Measurements from ENCODE around the gene COLEC11.

The COLEC11 gene

DNA sequence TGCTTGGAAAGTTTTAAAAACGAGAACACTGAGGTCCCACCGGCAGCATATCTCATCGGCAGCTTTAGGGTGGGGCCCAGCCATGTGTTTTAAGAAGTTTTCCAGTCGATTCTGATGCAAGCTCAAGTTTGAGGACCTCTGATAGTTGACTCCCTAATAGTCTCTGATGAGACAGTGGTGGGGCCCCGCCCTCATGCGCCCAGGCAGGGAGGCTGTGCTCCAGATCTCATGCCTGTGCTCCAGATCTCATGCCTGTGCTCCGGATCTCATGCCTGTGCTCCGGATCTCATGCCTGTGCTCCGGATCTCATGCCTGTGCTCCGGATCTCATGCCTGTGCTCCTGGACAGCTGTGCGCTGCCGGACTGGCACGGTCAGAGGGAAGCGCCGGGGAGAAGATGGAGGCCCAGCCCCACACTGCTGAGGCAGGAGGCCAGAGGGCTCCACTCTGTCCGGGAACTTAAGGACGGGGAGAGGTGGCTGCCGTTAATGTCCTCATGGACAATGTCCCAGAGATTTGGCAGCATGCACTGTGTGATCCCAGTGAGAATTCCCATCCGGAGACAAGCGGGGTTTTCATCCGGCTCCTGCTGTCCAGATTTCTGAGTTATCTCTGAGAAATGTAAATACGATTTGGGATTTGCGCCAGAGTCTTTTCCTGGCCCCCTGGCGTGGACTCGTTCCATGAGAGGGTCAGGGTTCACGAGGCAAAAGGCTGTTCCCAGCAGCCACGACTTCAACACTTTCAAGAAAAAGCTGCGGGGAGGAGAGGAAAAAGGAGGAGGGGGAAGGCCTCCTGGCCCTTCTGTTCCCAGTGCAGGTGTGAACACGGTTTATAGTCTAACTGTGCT, 9.4 kb upstream of the COLEC11 start:
- DNase-seq = no peak

DNA sequence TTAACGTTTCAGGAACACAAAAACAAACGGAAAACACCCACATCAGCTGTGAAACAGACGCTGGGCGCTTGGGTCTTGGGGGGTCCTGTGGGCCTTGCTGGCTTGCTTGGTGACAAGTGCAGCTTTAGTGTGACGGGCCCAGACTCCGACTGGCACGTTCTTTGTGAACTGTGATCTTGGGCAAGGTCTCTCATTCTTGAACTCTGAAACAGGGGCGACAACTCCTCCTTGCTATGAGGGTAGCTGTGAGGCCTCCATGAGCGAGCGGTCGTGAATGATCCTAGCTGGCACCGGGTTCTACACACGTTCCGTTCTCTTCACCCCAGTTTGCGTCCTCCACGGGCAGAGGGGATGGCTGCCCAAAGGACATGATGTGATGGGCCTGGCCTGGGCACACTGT, 8.7 kb upstream of the COLEC11 start:
- no peak for DNase-seq

DNA sequence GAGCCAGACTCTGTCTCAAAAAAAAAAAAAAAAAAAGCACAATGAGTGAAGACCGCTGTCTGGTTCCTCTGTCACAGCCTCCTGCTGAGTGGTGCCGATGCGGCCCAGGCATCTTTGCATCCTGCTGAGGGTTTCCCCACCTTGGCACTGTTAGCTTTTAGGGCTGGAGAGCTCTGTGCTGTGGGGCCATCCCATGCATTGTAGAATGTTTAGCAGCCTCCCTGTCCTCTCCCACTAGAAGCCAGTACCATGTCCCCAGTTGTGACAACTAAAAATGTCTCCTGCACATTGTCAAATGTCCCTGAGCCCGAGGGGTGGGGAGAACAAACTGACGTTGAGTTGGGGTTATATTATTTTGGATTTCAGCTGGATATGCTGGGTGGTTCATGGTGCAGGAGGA, 7.9 kb upstream of the COLEC11 start:
- no peak for DNase-seq

DNA sequence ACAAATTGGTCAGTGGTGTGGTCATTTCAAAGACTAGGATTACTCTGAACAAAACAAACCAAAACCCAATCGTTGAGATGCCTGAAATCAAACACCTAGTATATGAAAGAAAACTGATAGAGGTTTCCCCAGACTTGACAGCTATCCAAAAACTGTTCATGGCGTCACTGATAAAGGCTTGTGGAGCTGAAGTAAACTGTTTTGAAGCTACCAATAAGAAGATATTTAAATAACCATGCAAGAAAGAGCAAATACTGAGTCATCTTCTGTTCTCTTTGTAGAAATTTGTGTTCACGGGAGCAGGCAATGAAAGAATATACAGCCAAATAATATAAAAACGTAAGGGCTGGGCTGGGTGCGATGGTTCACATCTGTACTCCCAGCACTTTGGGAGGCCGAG, 7.5 kb upstream of the COLEC11 start:
- no peak for DNase-seq

DNA sequence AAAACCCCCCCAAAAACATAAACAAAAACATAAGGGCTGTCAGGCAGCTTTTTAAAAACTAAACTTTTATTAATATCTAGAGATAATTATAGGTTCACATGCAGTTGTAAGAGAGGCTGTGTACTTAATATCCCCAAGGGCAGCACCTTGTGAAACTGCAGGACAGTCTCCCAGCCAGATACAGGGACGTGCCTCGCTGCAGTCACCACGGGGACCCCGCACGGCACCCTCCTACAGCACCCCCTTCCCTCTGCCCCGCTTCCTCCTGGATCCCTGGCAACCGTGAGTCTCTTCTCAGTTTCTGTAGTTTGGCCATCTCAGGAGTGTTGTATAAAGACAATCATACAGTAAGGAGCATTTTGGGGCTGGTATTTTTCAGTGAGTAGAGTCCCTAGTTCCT, 6.8 kb upstream of the COLEC11 start:
- no peak for DNase-seq

DNA sequence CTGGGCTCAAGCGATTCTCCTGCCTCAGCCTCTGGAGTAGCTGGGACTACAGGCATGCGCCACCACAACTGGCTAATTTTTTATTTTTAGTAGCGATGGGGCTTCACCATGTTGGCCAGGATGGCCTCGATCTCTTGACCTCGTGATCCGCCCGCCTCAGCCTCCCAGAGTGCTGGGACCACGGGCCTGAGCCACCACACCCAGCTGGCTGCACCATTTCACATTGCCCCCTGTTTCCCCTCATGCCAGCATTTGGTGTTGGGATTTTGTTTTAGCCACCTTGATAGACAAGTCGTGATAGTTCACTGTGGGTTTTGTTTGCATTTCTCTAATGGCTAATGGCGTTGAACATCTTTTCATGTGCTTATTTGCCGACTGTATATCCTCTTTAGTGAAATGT, 5.8 kb upstream of the COLEC11 start:
- no peak for DNase-seq

DNA sequence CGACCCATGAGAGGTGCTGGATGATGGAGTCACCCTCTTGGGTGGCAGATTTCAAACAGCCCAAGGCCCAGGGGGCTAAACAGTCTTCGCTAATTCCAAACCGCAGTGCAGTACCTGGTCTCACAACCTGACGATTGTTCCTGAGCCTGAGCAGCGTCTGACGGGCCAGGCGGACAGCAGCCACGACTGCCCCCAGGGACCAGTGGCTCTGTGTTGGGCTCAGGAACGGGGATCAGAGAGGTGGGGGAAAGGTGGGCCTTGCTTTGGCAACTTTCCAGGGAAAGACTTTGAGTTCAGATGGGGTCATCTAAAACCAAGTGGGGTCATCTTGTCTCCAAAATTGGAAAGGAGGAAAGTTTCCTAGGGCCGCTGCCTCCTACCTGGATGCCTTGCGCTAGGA, 492 bp downstream of the COLEC11 start:
- DNase-seq = no peak

DNA sequence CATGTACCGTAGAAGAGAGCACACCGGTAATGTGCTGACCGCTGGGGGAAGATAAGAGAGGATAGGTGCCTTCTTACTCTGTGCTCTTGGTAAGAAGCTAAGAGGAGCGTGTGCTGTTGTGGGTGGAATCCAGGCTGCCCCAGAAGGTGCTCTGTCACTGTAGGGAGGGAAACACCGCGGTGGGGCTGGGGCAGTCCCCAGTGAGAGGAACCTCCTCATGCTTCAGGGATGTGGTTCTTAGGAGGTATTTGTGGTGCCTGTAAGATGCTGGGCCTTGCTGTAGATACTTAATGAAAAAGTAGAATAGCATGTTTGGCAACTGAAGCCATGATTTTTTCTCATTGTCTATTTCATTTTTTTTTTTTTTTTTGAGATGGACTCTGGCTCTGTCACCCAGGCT, 1.1 kb downstream of the COLEC11 start:
- peak; percentile 39 for DNase-seq

DNA sequence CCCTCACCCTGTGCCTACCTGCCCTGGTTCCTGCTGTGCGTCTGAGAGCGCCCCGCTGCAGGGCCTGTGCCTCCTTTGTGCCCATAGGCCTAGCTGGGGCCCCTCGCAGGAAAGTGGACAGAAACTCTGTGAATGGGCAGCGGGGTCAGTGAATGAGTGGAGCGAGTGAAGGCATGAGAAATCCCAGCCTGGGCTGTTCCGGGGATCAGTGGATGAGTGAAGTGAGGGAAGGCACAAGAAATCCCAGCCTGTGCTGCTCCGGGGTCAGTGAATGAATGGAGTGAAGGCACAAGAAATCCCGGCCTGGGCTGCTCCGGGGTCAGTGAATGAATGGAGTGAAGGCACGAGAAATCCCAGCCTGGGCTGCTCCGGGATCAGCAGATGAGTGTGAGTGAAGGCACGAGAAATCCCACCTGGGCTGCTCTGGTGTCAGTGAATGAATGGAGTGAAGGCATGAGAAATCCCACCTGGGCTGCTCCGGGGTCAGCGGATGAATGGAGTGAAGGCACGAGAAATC, 2.0 kb downstream of the COLEC11 start:
- no peak for DNase-seq

DNA sequence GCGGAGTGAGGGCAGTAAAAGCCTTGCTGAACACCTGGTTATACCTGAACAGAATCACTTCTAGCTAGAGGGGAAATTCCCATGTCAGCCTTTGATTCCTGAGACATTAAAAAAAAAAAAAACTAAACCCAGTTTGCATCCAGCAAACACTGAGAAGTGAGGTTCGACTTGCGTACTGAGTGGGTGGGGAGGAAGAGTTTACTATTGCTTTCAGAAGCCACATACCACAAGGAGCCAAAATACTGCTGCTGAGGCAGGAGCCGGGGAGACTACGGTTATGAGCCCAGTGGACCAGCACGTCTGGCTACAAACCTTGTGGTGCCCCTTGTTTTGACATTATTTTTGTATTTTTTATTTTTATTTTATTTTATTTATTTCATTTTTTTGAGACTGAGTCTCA, 2.7 kb downstream of the COLEC11 start:
- DNase-seq = no peak

DNA sequence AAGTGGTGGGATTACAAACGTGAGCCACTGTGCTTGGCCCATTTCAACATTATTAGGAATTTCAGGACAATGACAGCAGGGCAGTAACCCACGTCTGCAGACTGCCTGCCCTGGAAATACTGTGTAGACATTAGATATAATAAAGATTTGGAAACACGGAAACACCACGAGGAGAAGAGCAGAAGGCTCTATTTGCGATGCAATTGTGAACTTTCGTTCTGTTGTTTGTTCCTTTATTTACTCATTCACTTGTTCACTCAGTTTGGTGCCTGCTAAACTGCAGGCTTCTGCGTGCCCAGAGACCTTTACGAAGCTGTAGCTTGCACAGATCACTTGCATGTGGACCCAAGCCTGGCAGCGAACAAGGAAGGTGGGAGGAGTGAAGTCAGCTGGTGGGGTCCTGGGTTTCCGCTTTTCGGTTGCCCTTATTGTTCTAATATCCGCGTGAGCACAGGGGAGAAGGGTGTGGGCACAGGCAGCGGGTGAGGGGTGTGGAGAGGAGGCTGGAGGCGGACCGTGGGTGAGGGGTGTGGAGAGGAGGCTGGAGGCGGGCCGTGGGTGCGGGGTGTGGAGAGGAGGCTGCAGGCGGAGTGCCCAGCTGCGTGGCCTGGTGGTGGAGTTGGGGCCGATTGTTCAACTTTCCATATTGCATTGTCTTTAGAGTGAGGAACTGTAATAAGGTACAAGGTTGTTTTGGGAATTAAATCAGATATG, 3.4 kb downstream of the COLEC11 start:
- no peak for DNase-seq

DNA sequence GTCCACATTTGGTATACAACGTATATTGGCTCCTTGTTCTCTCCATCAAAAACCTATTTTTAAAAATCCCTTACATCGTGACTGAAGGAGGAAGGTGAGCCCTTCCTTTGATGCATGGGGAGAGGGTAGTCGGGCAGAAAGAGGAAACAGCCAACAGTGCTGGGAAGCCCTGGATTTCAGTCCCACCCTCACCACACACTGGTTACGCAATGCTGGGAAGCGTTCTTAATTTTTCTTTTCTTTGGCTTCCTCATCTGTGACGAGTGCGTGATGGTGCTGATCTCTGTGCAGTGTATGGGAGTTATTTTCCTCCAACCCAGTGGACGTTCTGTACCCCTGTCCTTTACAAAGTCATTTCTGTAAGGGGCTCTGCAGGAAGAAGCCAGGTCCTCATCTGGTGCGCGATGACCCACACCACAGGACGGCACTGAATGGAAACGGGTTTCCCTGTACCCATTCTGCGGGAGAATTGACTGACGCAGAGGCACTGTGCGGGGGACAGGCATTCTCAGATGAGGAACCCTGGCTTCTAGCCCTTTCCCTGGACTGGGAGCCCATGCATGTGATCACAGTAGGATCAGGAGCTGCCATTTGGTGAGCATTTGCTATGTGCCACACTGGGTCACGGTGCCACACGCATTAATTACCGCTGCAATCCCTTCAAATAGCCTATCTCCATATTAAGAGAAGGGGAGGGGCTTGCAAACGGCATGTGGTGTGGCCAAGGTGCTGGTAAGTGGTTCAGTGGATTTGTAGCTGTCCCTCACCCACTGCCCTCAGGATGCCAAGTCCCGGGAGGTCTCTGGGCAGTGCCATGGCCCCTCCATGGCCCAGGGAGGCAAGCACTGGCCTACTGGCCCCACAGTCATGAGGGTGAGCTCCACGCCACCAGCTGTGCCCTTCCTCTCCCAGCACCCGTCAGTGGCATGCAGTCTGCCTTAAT, 4.3 kb downstream of the COLEC11 start:
- DNase-seq = no peak

DNA sequence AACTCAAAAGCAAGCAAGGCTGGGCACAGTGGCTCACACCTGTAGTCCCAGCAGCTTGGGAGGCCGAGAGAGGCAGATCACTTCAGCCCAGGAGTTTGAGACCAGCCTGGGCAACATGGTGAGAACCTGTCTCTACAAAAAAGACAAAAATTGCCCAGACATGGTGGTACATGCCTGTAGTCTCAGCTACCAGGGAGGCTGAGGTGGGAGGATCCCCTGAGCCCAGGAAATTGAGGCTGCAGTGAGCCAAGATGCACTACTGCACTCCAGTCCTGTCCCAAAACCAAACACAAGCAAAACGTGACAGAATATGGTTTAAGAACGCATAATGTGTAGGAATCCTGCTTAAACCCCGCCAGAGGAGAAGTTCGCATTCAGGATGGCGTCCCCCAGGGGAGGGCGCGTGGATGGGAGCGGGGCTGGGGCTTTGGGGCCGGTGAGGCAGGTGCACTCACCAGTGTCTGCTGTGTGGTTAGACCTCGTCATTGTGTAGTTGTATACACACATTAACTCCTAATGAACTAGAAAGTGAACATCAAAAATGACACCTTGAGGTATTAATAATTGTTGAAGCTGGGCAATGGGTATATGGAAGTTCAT, 5.4 kb downstream of the COLEC11 start:
- DNase-seq = no peak

DNA sequence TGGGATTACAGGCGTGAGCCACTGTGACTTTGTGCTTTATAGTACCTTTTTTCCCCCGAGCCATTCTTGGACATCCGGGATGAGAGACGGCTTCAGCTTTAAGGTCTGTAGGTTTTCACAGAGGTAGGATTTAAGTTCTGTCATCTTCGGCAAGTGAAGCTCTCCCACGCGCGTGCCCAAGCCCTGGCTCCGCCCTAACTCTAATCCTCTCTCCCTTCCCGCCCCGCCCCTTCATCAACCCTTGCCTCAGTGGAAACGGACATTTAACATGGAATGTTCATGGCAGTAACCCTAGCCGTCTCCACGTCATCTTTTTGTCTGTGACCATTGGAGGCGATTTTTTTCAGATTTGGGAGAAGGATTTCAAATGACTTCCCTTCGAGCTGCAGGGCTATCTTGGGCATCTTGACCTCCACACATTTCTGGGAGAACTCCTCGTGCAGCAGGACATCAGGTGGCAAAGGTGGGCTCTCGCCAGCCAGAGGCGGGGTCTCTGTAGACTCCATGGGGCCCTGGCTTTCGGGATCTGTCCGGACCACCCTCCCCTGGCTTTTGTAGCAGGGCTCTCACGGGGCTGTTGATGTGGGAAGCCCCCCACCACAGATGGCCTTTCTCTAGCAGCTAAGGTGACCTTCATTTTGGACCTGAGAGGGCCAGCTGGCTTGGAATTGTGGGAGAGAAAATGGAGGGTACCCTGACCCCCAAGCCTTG, 6.8 kb downstream of the COLEC11 start:
- DNase-seq = no peak

DNA sequence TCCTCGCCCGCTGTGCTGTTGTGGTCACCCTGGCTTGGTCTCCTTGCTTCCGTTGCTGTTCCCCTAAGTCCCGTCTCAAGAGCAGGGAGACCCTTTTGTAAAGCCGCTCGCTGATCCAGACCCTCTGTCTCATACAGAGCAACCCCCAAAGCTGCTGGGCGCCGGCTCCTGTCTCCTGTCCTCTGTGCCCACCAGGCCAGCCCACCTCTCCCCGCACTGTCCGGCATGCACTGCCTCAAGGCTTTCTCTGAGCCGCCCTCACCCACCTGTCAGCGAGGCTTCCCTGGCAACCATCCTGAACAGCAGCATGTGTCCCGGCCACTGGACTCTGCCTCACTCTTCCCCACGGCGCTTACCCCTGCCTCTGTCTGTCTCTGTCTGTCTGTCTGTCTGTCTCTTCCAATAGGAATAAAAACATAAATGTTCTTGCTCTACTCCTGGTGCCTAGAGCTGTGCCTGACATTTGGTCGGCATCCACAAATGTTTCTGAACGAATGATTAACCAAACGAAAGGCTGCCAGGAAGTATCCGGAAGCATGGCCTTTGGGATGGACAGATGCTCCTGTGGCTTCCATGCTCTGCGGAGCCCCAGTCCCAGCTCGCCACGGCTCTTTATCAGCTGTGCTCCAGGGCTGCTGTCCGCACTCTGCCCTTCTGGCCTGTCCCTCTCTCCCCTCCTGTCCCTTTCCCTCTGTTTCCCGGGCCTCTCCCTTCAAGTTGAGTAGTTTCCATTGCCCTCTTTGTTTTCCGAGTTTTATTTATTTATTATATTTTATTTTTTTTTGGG, 7.8 kb downstream of the COLEC11 start:
- DNase-seq = no peak

DNA sequence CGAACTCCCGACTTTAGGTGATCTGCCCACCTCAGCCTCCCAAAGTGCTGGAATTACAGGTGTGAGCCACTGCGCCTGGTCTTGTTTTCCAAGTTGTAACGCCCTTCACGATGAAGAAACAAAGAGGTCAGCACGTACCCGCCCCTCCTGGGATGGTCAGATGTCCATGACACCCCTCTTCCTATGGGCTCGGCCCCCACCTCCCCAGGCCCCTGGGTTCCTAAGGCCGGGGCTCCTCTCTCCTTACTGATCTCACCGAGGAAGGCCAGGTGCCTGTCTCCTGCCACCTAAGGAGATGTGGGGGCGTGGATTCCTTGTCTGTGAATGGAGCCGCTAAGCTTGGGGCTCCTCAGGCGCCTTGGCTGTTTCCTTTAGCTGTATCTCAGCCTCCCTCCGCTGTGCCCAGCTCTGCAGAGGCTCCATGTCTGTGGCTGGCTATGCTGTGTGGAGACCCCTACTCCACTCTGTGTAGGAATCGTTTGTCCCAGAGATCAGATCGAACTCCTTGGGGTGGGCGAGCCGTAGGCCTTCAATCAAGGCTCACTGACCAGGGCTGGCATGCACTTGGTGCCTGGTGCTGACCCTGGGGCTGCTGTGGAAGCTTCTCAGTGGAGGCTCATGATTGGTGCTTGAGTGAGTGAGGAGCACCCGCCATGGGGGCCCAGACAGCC, 8.8 kb downstream of the COLEC11 start:
- DNase-seq = no peak

DNA sequence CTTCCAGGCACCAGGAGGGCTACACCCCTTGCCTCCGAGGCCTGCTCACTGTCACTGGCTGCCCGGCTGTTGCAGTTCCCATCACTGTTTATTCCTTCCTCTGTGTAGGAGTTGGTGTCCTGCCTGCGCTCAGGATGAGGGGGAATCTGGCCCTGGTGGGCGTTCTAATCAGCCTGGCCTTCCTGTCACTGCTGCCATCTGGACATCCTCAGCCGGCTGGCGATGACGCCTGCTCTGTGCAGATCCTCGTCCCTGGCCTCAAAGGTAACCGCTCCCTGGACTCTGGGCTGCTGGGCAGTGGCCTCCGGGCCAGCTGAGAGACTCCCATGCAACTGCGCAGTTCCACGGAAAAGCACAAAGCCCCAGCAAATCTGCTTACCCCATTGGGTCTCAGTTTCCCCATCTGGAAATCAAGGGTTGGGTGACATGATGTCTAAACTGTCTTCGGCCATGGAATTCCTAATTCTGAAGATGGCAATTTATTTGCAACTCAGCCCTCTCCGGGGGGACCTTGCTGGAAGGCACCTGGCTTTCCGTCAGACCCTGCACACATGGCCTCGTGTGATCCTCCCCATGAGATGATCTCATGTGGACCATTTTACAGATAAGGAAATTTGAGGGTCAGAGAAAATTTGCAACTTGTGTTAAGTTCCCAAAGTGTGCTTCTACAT, 9.4 kb downstream of the COLEC11 start:
- no peak for DNase-seq

DNA sequence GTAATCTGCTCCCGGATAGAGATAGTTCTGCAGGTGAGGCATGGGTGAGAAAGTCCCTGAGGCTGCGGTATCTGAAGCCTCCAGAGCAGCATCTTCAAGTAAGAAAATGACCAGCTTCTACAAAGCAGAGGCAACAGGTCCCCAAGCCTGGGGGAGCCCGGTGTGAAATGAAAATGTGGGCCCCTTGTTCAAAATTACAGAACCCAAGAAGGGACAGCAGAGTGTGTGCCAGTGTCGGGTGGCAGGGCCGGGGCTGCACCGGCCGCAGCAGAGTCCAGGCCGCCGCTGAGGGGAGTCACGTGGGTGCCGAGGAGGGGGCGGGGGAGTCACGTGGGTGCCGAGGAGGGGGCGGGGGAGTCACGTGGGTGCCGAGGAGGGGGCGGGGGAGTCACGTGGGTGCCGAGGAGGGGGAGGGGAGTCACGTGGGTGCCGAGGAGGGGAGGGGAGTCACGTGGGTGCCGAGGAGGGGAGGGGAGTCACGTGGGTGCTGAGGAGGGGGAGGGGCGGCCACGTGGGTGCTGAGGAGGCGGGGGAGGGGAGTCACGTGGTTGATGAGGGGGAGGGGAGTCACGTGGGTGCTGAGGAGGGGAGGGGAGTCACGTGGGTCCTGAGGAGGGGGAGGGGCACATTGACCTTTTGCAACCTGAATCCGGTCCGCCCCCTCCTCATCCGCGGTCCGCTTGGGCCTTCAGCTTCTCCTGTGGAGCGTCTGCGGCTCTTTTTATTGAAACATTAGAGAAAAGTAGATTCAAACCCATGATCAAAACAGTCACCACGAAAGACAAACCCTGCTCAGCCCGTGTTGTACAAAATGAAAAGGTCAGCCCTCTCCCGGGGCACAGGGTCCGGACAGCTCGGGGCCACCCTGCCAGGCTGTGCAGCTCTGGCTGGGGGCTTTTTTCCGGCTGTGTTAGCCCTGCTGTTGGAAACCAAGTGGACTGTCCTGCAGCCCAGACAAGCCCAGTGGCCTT, 10.4 kb downstream of the COLEC11 start:
- peak; percentile 60 for DNase-seq

DNA sequence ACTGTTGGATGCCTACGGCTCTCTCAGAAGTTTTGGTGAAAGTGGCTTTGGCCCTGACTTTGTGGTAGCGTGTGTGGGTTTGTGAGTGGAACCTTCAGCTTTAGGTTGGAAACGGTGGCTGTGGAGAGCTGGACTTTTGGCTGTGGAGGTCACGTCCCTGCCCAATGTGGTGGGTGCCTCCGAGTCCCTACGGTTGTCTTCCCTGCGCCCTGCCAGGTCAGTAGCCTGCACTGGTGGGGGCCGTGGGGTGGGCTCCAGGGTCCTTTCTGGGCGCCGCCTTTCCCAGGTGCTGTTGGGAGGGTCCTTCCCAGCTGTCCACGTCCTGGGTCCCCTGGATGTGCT, 11.1 kb downstream of the COLEC11 start:
- no peak for DNase-seq
